Sigmoid colon (tissue), 7 donors: ENCODE measurements around the gene MAL. TPM values are rescaled to one million over a fixed set of nuclear protein-coding genes. Genes with fewer than 3 reads are reported as not detected.

Experiments used
- DNase-seq: peaks from one replicate; pipeline ENCODE4 v3.0.0-alpha.2; 2019
- H3K27ac ChIP-seq, 4 donors: fragments of 200-600 bp; sonication (generic); one replicate each; pipeline ENCODE4 v1.5.1; 2016 to 2019; ENCODE audit warnings: mild to moderate bottlenecking in 1 of 4
- H3K27me3 ChIP-seq, 3 donors: fragments of 200-600 bp; sonication (generic); one replicate each; pipeline ENCODE4 v1.5.1; 2019; ENCODE audit warnings: mild to moderate bottlenecking in 1 of 3
- H3K36me3 ChIP-seq, 4 donors: fragments of 200-600 bp; sonication (generic); one replicate each; pipeline ENCODE4 v1.5.1; 2016 to 2019
- H3K4me1 ChIP-seq, 4 donors: fragments of 200-600 bp; sonication (generic); one replicate each; pipeline ENCODE4 v1.5.1; 2017 to 2019
- H3K4me3 ChIP-seq, 4 donors: fragments of 200-600 bp; sonication (generic); one replicate each; pipeline ENCODE4 v1.5.1; 2017 to 2019; ENCODE audit warnings: mild to moderate bottlenecking in 2 of 4, moderate library complexity in 1 of 4
- H3K9me3 ChIP-seq, 4 donors: fragments of 200-600 bp in 3 of 4; sonication (generic) in 3 of 4; one replicate each; pipeline versions ENCODE4 v1.5.1 to v1.6.1; 2013 to 2019
- EP300 ChIP-seq, 4 donors: sonication (generic); formaldehyde crosslinking; IDR thresholded peaks; one replicate each; pipeline ENCODE4 v1.6.1; 2017; ENCODE audit warnings: antibody characterized with exemption in 4 of 4
- POLR2A ChIP-seq, 2 donors: fragments of 450-650 bp; IDR thresholded peaks; one replicate each; pipeline ENCODE4 v1.6.1; 2016; ENCODE audit warnings: antibody characterized with exemption in 2 of 2, mild to moderate bottlenecking in 2 of 2, moderate library complexity in 2 of 2
- POLR2AphosphoS5 ChIP-seq, 4 donors: sonication (generic); formaldehyde crosslinking; IDR thresholded peaks; one replicate each; pipeline ENCODE4 v1.6.1; 2017; ENCODE audit warnings: antibody characterized with exemption in 4 of 4
- WGBS, 2 donors: extraction: QIAGEN DNeasy Blood & Tissue Kit; methylation state at CpG; one replicate each; pipeline ENCODE4 v1.1.7; 2013; 5-methylcytosine and 5-hydroxymethylcytosine counted together
- intact Hi-C: fragments of 100-400 bp; cut with DNase I; formaldehyde crosslinking; loops from one replicate; pipeline ENCODE4 v1.15.1; 2023
- polyA plus RNA-seq, 3 donors: library from polyadenylated mRNA; stranded (reverse); fragments of 200-250 nt; gene quantifications; one replicate each; pipeline ENCODE4 v1.2.3, GENCODE V29; 2013
- total RNA-seq, 4 donors: library from RNA; depleted of rRNA; stranded (reverse); fragments of >200 nt; gene quantifications; one replicate each; pipeline ENCODE4 v1.1.0, GENCODE V29; 2016
- TF ChIP-seq, protein P1 (sequence below), 4 experiments: fragments of 450-650 bp in 3 of 4; fragments of 200-600 bp in 1 of 4; IDR thresholded peaks; one replicate each; pipeline ENCODE4 v1.5.1; 2016 to 2019; ENCODE audit warnings: antibody characterized with exemption in 4 of 4, mild to moderate bottlenecking in 3 of 4, moderate library complexity in 2 of 4
- donor health status: healthy with polysubstance abuse.
- donor health status: Bipolar disorder and iron deficiency.
- donor health status: healthy.

The MAL gene
- total and polyA plus RNA-seq, 7 donors, result 0.69 to 28.9 (median 8.4) TPM

GRCh38 chr2:94986392-94986963, 39.0 kb upstream of the MAL start:
- H3K27ac ChIP-seq, result no peak overlapping the region
- DNase-seq, result no peak
- H3K36me3 ChIP-seq, result no peaks in the 10 kb centered on the region
- TF ChIP-seq, protein P1, sequence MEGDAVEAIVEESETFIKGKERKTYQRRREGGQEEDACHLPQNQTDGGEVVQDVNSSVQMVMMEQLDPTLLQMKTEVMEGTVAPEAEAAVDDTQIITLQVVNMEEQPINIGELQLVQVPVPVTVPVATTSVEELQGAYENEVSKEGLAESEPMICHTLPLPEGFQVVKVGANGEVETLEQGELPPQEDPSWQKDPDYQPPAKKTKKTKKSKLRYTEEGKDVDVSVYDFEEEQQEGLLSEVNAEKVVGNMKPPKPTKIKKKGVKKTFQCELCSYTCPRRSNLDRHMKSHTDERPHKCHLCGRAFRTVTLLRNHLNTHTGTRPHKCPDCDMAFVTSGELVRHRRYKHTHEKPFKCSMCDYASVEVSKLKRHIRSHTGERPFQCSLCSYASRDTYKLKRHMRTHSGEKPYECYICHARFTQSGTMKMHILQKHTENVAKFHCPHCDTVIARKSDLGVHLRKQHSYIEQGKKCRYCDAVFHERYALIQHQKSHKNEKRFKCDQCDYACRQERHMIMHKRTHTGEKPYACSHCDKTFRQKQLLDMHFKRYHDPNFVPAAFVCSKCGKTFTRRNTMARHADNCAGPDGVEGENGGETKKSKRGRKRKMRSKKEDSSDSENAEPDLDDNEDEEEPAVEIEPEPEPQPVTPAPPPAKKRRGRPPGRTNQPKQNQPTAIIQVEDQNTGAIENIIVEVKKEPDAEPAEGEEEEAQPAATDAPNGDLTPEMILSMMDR (IDR thresholded peaks at IDR 0.05), result peak in 3 of 4 experiments; percentile 27 to 60 (median 58)
- TF ChIP-seq EP300 (IDR thresholded peaks at IDR 0.05), result no peak
- no peaks in the 10 kb centered on the region for H3K9me3 ChIP-seq
- H3K27me3 ChIP-seq, result peaks cover 0 to 19% (median 0%) of the 10 kb centered on the region in 3 donors
- H3K4me1 ChIP-seq, result no peaks in the 10 kb centered on the region
- 58 to 70% methylated on average over 3 of the region's 3 CpGs for WGBS, 2 donors
- no peak overlapping the region for H3K4me3 ChIP-seq
- intact Hi-C loops, result no loop called here

- no peak overlapping the region for H3K27ac ChIP-seq
- intact Hi-C loops, result no loop called here
Measured at GRCh38 chr2:94987074-94988020, 38.2 kb upstream of the MAL start.

DNA sequence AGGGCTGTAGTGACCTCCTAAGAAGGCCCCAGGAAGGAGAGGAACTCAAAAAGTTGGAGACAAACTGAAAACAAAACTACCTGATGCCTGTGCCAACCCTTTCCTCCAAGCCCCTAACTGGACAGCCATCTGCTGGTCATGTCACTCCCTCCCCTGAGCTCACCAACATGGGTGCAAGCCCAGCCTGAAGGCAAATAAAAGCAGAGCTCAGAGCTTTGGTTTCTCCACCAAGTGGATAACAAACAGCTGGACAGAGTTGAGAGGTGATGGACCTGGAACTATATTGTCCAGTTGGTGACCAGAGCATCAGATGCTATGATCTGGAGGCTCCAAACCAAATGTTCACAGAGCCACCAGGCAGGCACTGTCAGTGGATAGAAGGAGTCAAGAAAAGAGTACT, 34.6 kb upstream of the MAL start:
- DNase-seq, result no peak
- H3K36me3 ChIP-seq, result no peaks in the 10 kb centered on the region
- no peaks in the 10 kb centered on the region for H3K9me3 ChIP-seq
- no peaks in the 10 kb centered on the region for H3K4me1 ChIP-seq
- peaks cover 0 to 1% (median 0%) of the 10 kb centered on the region in 3 donors for H3K27me3 ChIP-seq
- TF ChIP-seq POLR2AphosphoS5 (IDR thresholded peaks at IDR 0.05), result no peak
- TF ChIP-seq, protein P1 (IDR thresholded peaks at IDR 0.05), result no peak
- no peak for TF ChIP-seq EP300 (IDR thresholded peaks at IDR 0.05)
- no peak for TF ChIP-seq POLR2A (IDR thresholded peaks at IDR 0.05)
- no peak overlapping the region for H3K4me3 ChIP-seq
- intact Hi-C loops, result no loop called here
- no peak overlapping the region for H3K27ac ChIP-seq

More at GRCh38 chr2:94987074-94988020, 38.2 kb upstream of the MAL start:
- DNase-seq, result no peak
- Histone ChIP-seq H3K9me3 (no peaks in the 10 kb centered on the region), H3K4me1 (no peaks in the 10 kb centered on the region), H3K36me3 (no peaks in the 10 kb centered on the region), H3K27me3 (peaks cover 0 to 19% (median 0%) of the 10 kb centered on the region in 3 donors), H3K4me3 (no peak overlapping the region)
- 77 to 86% methylated on average over 15 of the region's 15 CpGs for WGBS, 2 donors
- TF ChIP-seq EP300 (IDR thresholded peaks at IDR 0.05), result no peak
- no peak for TF ChIP-seq POLR2A (IDR thresholded peaks at IDR 0.05)
- no peak for TF ChIP-seq POLR2AphosphoS5 (IDR thresholded peaks at IDR 0.05)

GRCh38 chr2:94992360-94992759, 33.1 kb upstream of the MAL start:
- Histone ChIP-seq H3K4me1 (no peaks in the 10 kb centered on the region), H3K4me3 (no peak overlapping the region), H3K27me3 (peaks cover 0 to 3% (median 0%) of the 10 kb centered on the region in 3 donors), H3K9me3 (no peaks in the 10 kb centered on the region), H3K36me3 (no peaks in the 10 kb centered on the region), H3K27ac (no peak overlapping the region)
- no peak for DNase-seq
- 86% methylated on average over 5 of the region's 5 CpGs for WGBS, 2 donors
- TF ChIP-seq, protein P1 (IDR thresholded peaks at IDR 0.05), result no peak
- TF ChIP-seq POLR2AphosphoS5 (IDR thresholded peaks at IDR 0.05) (no peak), POLR2A (IDR thresholded peaks at IDR 0.05) (no peak), EP300 (IDR thresholded peaks at IDR 0.05) (no peak)
- intact Hi-C loops, result no loop called here
